Chondrocyte (in vitro differentiated cells): ENCODE measurements around the gene CASZ1. TPM values are rescaled to one million over a fixed set of nuclear protein-coding genes. Genes with fewer than 3 reads are reported as not detected.
A peak's percentile ranks its signal among the peaks of the same experiment; 100 is the strongest.

ENCODE experiments used
- DNase-seq: peaks from one replicate; pipeline ENCODE4 v3.0.0; 2021; ENCODE audit warnings: mixed read lengths, low spot score
- H3K27ac Mint-ChIP-seq: one replicate; pipeline ENCODE4 v1.8.0; 2021; ENCODE audit warnings: mild to moderate bottlenecking, moderate library complexity, mixed read lengths; ENCODE audit not compliant: unreplicated experiment
- H3K27me3 Mint-ChIP-seq: 2 replicates; pipeline ENCODE4 v1.8.0; 2021; ENCODE audit warnings: low read depth, mixed read lengths
- H3K36me3 Mint-ChIP-seq: 2 replicates; pipeline ENCODE4 v1.8.0; 2021; ENCODE audit warnings: low read depth, mixed read lengths
- H3K4me1 Mint-ChIP-seq: 2 replicates; pipeline ENCODE4 v1.8.0; 2021; ENCODE audit warnings: low read depth, mild to moderate bottlenecking, mixed read lengths
- H3K4me3 Mint-ChIP-seq: one replicate; pipeline ENCODE4 v1.8.0; 2021; ENCODE audit warnings: mild to moderate bottlenecking, moderate library complexity, mixed read lengths; ENCODE audit not compliant: unreplicated experiment
- H3K9me3 Mint-ChIP-seq: 2 replicates; pipeline ENCODE4 v1.8.0; 2021; ENCODE audit warnings: low read depth, mixed read lengths
- CTCF ChIP-seq: fragments of 200-600 bp; sonication (generic); IDR thresholded peaks from 2 replicates; pipeline ENCODE4 v1.5.0; 2021; ENCODE audit warnings: antibody characterized with exemption, mild to moderate bottlenecking, moderate library complexity
- total RNA-seq: library from RNA; stranded (reverse); gene quantifications from 3 replicates; pipeline ENCODE4 v1.2.1, GENCODE V29; 2021

Gene CASZ1
- total RNA-seq, 1 donor from 2014 or later, result 4.1 TPM

- Mint-ChIP-seq H3K4me1 (peaks cover 3% of the 10 kb centered on the region), H3K27me3 (peaks cover 13% of the 10 kb centered on the region), H3K4me3 (no peak overlapping the region), H3K9me3 (no peaks in the 10 kb centered on the region), H3K27ac (no peak overlapping the region), H3K36me3 (no peaks in the 10 kb centered on the region)
- no peak for DNase-seq
- TF ChIP-seq CTCF, result no peak
These were observed 24.0 kb upstream of the CASZ1 start for GRCh38 chr1:10820422-10820821.

GRCh38 chr1:10819198-10819901 is 22.9 kb upstream of the CASZ1 start:
- no peak overlapping the region for H3K4me3 Mint-ChIP-seq
- peak overlapping the region; percentile 74 for H3K27ac Mint-ChIP-seq
- DNase-seq, result no peak
- peaks cover 19% of the 10 kb centered on the region for H3K27me3 Mint-ChIP-seq
- no peaks in the 10 kb centered on the region for H3K36me3 Mint-ChIP-seq
- TF ChIP-seq CTCF, result no peak
- H3K9me3 Mint-ChIP-seq, result no peaks in the 10 kb centered on the region
- H3K4me1 Mint-ChIP-seq, result no peaks in the 10 kb centered on the region

GRCh38 chr1:10818262-10819197 is 22.1 kb upstream of the CASZ1 start:
- H3K27me3 Mint-ChIP-seq, result peaks cover 17% of the 10 kb centered on the region

DNA sequence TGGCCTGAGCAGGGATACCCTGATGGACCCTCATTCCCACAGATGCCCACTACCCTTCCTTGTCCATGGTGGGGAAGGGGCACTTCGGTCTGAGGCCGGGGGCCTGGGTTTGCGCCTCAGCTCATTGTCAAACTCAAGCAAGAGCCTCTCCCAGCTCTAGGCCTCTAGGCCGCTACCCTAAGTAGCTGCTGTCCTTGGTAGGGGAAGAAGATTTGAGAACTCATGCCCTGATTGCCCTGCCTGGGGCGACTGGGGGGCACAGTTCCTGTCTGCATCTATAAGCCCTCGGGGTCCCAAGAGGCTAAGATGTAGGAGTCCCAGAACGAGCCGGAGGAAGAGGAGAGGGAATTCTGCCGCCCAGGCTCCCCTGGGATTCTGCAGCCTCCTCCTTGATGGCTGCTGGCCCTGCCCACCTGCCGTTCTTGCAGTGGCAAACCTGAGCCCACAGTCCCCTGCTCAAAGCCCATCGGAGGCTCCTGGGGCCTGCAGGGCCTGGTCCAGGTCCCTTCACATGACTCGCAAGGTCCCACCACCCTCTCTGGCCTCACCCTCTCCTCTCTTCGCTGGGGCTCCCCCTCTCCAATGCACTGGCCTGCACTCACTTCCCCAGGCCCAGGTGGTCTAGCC is 20.4 kb upstream of the CASZ1 start:
- H3K36me3 Mint-ChIP-seq, result no peaks in the 10 kb centered on the region
- TF ChIP-seq CTCF, result no peak
- no peaks in the 10 kb centered on the region for H3K4me1 Mint-ChIP-seq
- no peak for DNase-seq
- H3K27me3 Mint-ChIP-seq, result peaks cover 15% of the 10 kb centered on the region
- no peaks in the 10 kb centered on the region for H3K9me3 Mint-ChIP-seq
- H3K27ac Mint-ChIP-seq, result no peak overlapping the region
- H3K4me3 Mint-ChIP-seq, result no peak overlapping the region

More at GRCh38 chr1:10818262-10819197, 22.1 kb upstream of the CASZ1 start:
- Mint-ChIP-seq H3K36me3 (no peaks in the 10 kb centered on the region), H3K9me3 (no peaks in the 10 kb centered on the region), H3K27ac (no peak overlapping the region), H3K4me1 (no peaks in the 10 kb centered on the region), H3K4me3 (no peak overlapping the region)
- no peak for DNase-seq
- no peak for TF ChIP-seq CTCF

DNA sequence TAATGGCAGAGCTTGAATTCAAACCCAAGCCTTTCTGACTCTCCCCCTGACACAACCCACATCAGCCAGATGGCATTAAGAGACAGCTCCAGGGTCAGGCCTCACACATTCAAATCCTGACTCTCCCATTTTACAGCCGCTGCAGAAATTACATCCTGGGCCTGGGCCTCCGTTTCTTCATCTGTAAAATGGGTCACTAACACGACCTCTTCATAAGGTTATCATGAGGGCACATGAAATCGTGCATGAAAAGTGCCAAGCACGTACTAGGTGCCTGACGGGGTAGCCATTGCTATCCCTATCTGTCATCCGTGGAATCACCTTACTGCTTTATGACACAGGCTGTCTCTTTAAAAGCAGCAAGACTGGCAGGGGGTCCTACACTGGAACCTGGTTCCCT is 19.8 kb upstream of the CASZ1 start:
- Mint-ChIP-seq H3K4me1 (no peaks in the 10 kb centered on the region), H3K36me3 (no peaks in the 10 kb centered on the region), H3K9me3 (no peaks in the 10 kb centered on the region), H3K27ac (no peak overlapping the region), H3K27me3 (peaks cover 15% of the 10 kb centered on the region), H3K4me3 (no peak overlapping the region)
- DNase-seq, result no peak
- no peak for TF ChIP-seq CTCF
